KMS-11 (cell line): ENCODE measurements around the gene UBE2I.

Experiments
- H2AFZ ChIP-seq: fragments of 200-600 bp; sonication (generic); 2 replicates; pipeline ENCODE4 v1.6.1; 2016; ENCODE audit warnings: antibody characterized with exemption, mixed run types, low read depth
- H3K27ac ChIP-seq: fragments of 200-600 bp; sonication (generic); 2 replicates; pipeline ENCODE4 v1.6.1; 2016; ENCODE audit warnings: mild to moderate bottlenecking, mixed run types
- H3K27me3 ChIP-seq: fragments of 200-600 bp; sonication (generic); 2 replicates; pipeline ENCODE4 v1.6.1; 2017; ENCODE audit warnings: mild to moderate bottlenecking, low read depth, mixed run types, moderate library complexity; ENCODE audit not compliant: insufficient read depth
- H3K36me3 ChIP-seq: fragments of 200-600 bp; sonication (generic); 2 replicates; pipeline ENCODE4 v1.6.1; 2017; ENCODE audit warnings: mild to moderate bottlenecking, mixed run types; ENCODE audit not compliant: insufficient read depth
- H3K4me1 ChIP-seq: fragments of 200-600 bp; sonication (generic); 2 replicates; pipeline ENCODE4 v1.6.1; 2016; ENCODE audit warnings: mild to moderate bottlenecking, low read depth, mixed run types; ENCODE audit not compliant: poor library complexity, severe bottlenecking
- H3K4me2 ChIP-seq: fragments of 200-600 bp; sonication (generic); 2 replicates; pipeline ENCODE4 v1.7.0; 2016; ENCODE audit warnings: mild to moderate bottlenecking, mixed run types
- H3K4me3 ChIP-seq: fragments of 200-600 bp; sonication (generic); IDR thresholded peaks from 2 replicates; pipeline ENCODE4 v1.6.1; 2017; ENCODE audit warnings: low read depth, low read length, mixed read lengths; ENCODE audit not compliant: insufficient read depth
- H3K79me2 ChIP-seq: fragments of 200-600 bp; sonication (generic); 2 replicates; pipeline ENCODE4 v1.6.1; 2016; ENCODE audit warnings: low read depth, mixed run types; ENCODE audit not compliant: insufficient read depth
- H3K9ac ChIP-seq: fragments of 200-600 bp; sonication (generic); 2 replicates; pipeline ENCODE4 v1.6.1; 2016; ENCODE audit warnings: mild to moderate bottlenecking, mixed run types
- H4K20me1 ChIP-seq: fragments of 200-600 bp; sonication (generic); 2 replicates; pipeline ENCODE4 v1.6.1; 2016; ENCODE audit warnings: mild to moderate bottlenecking, mixed run types; ENCODE audit not compliant: insufficient read depth
- CTCF ChIP-seq: fragments of 200-600 bp; sonication (generic); conservative IDR thresholded peaks from 2 replicates; pipeline ENCODE4 v1.6.1; 2017; ENCODE audit warnings: low read depth, mild to moderate bottlenecking, antibody characterized with exemption, low read length, moderate library complexity, mixed read lengths

The UBE2I gene

GRCh38 chr16:1363501-1364041 lies 54.1 kb downstream of the UBE2I start:
- Histone ChIP-seq H3K4me2 (no peak overlapping the region), H4K20me1 (peaks cover under 1% of the 10 kb centered on the region; the same call in 1 of the 2 replicates), H3K79me2 (peaks cover 39% of the 10 kb centered on the region), H3K4me3 (no peak overlapping the region), H3K9ac (no peak overlapping the region), H2AFZ (no peak overlapping the region), H3K27me3 (no peaks in the 10 kb centered on the region), H3K36me3 (no peaks in the 10 kb centered on the region; the same call in 1 of the 2 replicates), H3K27ac (no peak overlapping the region), H3K4me1 (no peaks in the 10 kb centered on the region)
- peak; percentile 70 for TF ChIP-seq CTCF

GRCh38 chr16:1364510-1364909 lies 55.1 kb downstream of the UBE2I start:
- Histone ChIP-seq H3K27me3 (no peaks in the 10 kb centered on the region), H3K36me3 (no peaks in the 10 kb centered on the region; the same call in 1 of the 2 replicates), H3K79me2 (peaks cover 32% of the 10 kb centered on the region), H3K27ac (no peak overlapping the region), H3K9ac (no peak overlapping the region), H3K4me3 (no peak overlapping the region), H2AFZ (no peak overlapping the region), H3K4me2 (no peak overlapping the region), H4K20me1 (no peaks in the 10 kb centered on the region; the same call in 1 of the 2 replicates), H3K4me1 (no peaks in the 10 kb centered on the region)
- TF ChIP-seq CTCF: no peak

- no peak for TF ChIP-seq CTCF
- Histone ChIP-seq H3K27ac (no peak overlapping the region), H3K27me3 (no peaks in the 10 kb centered on the region), H3K4me1 (no peaks in the 10 kb centered on the region), H3K9ac (no peak overlapping the region), H4K20me1 (no peaks in the 10 kb centered on the region; the same call in 1 of the 2 replicates), H3K79me2 (peaks cover 18% of the 10 kb centered on the region), H3K36me3 (no peaks in the 10 kb centered on the region; the same call in 1 of the 2 replicates), H3K4me3 (no peak overlapping the region), H3K4me2 (no peak overlapping the region), H2AFZ (no peak overlapping the region)
Measured at GRCh38 chr16:1366060-1366711, 56.8 kb downstream of the UBE2I start.

GRCh38 chr16:1366712-1367299 lies 57.4 kb downstream of the UBE2I start:
- H3K4me2 ChIP-seq: no peak overlapping the region
- H3K4me3 ChIP-seq: no peak overlapping the region
- no peaks in the 10 kb centered on the region; the same call in 1 of the 2 replicates for H3K36me3 ChIP-seq
- H3K27ac ChIP-seq: no peak overlapping the region
- H3K79me2 ChIP-seq: 0 out of 2 replicates have a peak, but pooled peaks cover 12% of the 10 kb centered on the region
- no peak for TF ChIP-seq CTCF
- no peaks in the 10 kb centered on the region; the same call in 1 of the 2 replicates for H4K20me1 ChIP-seq
- H3K27me3 ChIP-seq: no peaks in the 10 kb centered on the region
- no peak overlapping the region for H2AFZ ChIP-seq
- H3K4me1 ChIP-seq: no peaks in the 10 kb centered on the region
- no peak overlapping the region for H3K9ac ChIP-seq
